Heart right ventricle (tissue), 16 donors: ENCODE measurements around the gene PCK1. TPM values are rescaled to one million over a fixed set of nuclear protein-coding genes. Genes with fewer than 3 reads are reported as not detected.

Experiments
- ATAC-seq, 8 donors: fragments of 200-7000 bp; cut with Tn5 transposase; one replicate each; pipeline ENCODE4 v1.9.1; 2020; ENCODE audit warnings: mild to moderate bottlenecking in 8 of 8, moderate library complexity in 8 of 8, moderate number of reproducible peaks in 1 of 8
- DNase-seq, 2 donors: peaks; one replicate each; pipeline ENCODE4 v3.0.0-alpha.2; 2020
- H3K27ac ChIP-seq, 10 donors: fragments of 200-600 bp; sonication (generic) in 2 of 10; one replicate each; pipeline versions ENCODE4 v1.5.0 to v1.8.0; 2020 to 2022; ENCODE audit warnings: mild to moderate bottlenecking in 3 of 10
- H3K27me3 ChIP-seq, 7 donors: fragments of 200-600 bp; one replicate each; pipeline ENCODE4 v1.8.0; 2021 to 2022; ENCODE audit warnings: mild to moderate bottlenecking in 2 of 7
- H3K36me3 ChIP-seq, 9 donors: fragments of 200-600 bp; sonication (generic) in 1 of 9; one replicate each; pipeline versions ENCODE4 v1.5.0 to v1.8.0; 2020 to 2022; ENCODE audit warnings: mild to moderate bottlenecking in 2 of 9
- H3K4me1 ChIP-seq, 9 donors: fragments of 200-600 bp; sonication (generic) in 1 of 9; one replicate each; pipeline versions ENCODE4 v1.5.0 to v1.8.0; 2020 to 2022; ENCODE audit warnings: mild to moderate bottlenecking in 4 of 9
- H3K4me3 ChIP-seq, 10 donors: fragments of 200-600 bp; sonication (generic) in 2 of 10; one replicate each; pipeline versions ENCODE4 v1.5.0 to v1.8.0; 2020 to 2022; ENCODE audit warnings: mild to moderate bottlenecking in 7 of 10, moderate library complexity in 2 of 10
- H3K9me3 ChIP-seq, 11 donors: fragments of 200-600 bp in 10 of 11; sonication (generic) in 2 of 11; one replicate each; pipeline versions ENCODE4 v1.5.0 to v1.8.0; 2013 to 2022; ENCODE audit warnings: mild to moderate bottlenecking in 2 of 11, control low read depth in 1 of 11, moderate library complexity in 1 of 11
- WGBS, 2 donors: extraction: QIAGEN DNeasy Blood & Tissue Kit; methylation state at CpG; one replicate each; pipeline ENCODE4 v1.1.7; 2013; ENCODE audit warnings: inconsistent platforms in 1 of 2; 5-methylcytosine and 5-hydroxymethylcytosine counted together
- intact Hi-C, 10 donors: fragments of 100-400 bp; cut with DNase I; formaldehyde crosslinking; loops; one replicate each; pipeline versions ENCODE4 v1.11.1 to v1.14.2; 2022
- polyA plus RNA-seq, 2 donors: library from polyadenylated mRNA; stranded (reverse); fragments of 200-250 nt; gene quantifications; one replicate each; pipeline ENCODE4 v1.2.3, GENCODE V29; 2013
- total RNA-seq, 10 donors: library from RNA; stranded (reverse); fragmentation: NEBNext Ultra II Directional in 3 of 10; extraction: Animal tissue kit (Norgen Biotek cat#: 25700) in 3 of 10; gene quantifications; one replicate each; pipeline versions ENCODE4 v1.2.1 to v1.2.4, GENCODE V29; 2021 to 2023
- TF ChIP-seq, protein P1 (sequence below), 9 donors: fragments of 200-600 bp; sonication (generic) in 2 of 9; IDR thresholded peaks; one replicate each; pipeline versions ENCODE4 v1.5.0 to v1.8.0; 2021 to 2022; ENCODE audit warnings: antibody characterized with exemption in 9 of 9, mild to moderate bottlenecking in 5 of 9, moderate library complexity in 1 of 9
- donor health status: Arrhythmogenic right ventricular cardiomyopathy.
- donor health status: ischemic (EF 13 %, LVEDD 7.1; RV severe dilation, severe dysfunction).
- donor health status: healthy with polysubstance abuse.
- donor health status: DM: no; HTN: yes; CAD: no.
- donor health status: DM: no; HTN: no; CAD: no.
- donor health status: ischemic (EF 25% LVEDD 6.9; RV normal size, moderate dysfunction).
- donor health status: ischemic (EF 25% LVEDD 5.7; RV mildly dilated, moderate dysfunction).
- donor health status: healthy.
- donor health status: DM: yes; HTN: yes; CAD: no.
- donor health status: Ischemic cardiomyopathy.
- donor health status: ischemic (EF 35%, LVEDD 5.7; RV mildly dilated, moderate dysfunction).
- donor health status: nonischemic (EF 11% LVEDD 7.7; RV severe dilation, severe dysfunction).
- donor health status: DM: yes; HTN: yes; CAD: no.
- donor health status: PGD.
- donor health status: ischemic (EF 29% LVEDD 5.4; RV normal size, mild dysfunction).
- donor health status: nonischemic (EF 23%, LVEDD 6.1; RV moderate dilation, normal function).

Gene PCK1
- total and polyA plus RNA-seq, 12 donors: 0.15 to 8.5 (median 0.72) TPM; not detected in 2

DNA sequence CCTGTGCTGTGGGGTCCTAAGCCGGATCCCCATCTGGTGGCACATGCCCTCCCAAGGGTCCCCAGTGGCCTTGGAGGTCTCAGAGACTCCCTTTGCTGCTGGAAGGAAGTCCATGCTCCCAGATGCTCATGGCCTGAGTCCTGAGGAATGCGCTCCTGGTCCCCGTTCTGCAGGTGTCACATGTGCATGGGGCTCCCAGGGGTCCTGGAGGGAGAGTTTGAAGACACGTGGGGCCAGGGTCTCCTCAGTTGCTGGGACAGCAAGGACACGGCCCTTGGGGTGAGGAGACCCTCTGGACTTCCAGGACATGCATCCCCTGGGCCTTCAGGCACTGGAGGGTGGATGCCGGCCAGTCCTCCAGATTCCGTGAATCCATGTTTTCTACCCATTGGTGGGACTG is 47.6 kb downstream of the PCK1 start:
- no peaks in the 10 kb centered on the region for H3K4me1 ChIP-seq
- no peak overlapping the region for H3K4me3 ChIP-seq
- no peaks in the 10 kb centered on the region for H3K9me3 ChIP-seq
- DNase-seq (no peak), ATAC-seq (no peak)
- no peak overlapping the region for H3K27ac ChIP-seq
- H3K36me3 ChIP-seq: peaks cover 0 to 18% (median 0%) of the 10 kb centered on the region in 9 donors
- H3K27me3 ChIP-seq: peaks cover 0 to 32% (median 10%) of the 10 kb centered on the region in 7 donors
- 72 to 88% methylated on average over 7 of the region's 7 CpGs for WGBS, 2 donors
- intact Hi-C loops: no loop called here
- TF ChIP-seq, protein P1, sequence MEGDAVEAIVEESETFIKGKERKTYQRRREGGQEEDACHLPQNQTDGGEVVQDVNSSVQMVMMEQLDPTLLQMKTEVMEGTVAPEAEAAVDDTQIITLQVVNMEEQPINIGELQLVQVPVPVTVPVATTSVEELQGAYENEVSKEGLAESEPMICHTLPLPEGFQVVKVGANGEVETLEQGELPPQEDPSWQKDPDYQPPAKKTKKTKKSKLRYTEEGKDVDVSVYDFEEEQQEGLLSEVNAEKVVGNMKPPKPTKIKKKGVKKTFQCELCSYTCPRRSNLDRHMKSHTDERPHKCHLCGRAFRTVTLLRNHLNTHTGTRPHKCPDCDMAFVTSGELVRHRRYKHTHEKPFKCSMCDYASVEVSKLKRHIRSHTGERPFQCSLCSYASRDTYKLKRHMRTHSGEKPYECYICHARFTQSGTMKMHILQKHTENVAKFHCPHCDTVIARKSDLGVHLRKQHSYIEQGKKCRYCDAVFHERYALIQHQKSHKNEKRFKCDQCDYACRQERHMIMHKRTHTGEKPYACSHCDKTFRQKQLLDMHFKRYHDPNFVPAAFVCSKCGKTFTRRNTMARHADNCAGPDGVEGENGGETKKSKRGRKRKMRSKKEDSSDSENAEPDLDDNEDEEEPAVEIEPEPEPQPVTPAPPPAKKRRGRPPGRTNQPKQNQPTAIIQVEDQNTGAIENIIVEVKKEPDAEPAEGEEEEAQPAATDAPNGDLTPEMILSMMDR (IDR thresholded peaks at IDR 0.05): no peak

DNA sequence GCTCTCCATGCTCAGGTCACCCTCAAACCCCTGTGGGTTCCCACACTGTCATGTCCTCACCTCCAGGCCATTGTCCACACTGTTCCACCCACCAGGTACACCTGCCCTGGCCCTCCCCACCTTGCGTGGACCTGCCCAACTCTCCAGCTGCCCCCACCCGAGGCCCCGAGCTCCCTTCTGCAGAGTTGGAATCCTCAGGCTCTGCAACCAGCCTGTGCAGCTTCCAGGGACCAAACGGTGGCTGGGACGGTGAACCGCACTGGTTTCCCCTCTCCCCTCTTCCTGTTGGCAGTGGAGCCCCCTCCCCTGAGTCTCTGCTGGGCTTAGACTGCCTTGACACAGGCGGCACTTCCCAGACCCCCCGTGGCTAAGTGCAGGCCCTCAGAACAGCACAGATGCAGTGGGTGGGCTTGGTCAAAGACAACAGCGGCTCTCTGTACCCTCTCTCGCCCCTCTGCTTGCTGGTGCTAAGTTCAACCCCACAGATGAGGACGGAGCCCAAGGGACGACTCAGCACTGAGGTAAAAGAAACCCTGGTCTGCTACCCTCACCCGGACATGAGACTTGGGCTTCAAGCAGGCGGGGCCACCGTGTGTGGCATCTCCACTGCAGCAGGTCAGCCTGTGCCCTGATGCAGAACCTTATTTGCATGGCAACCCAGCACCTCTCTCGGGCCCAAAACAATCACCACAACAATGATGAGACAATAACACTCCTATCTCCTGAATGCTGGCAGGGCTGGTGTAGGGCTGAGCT is 48.4 kb downstream of the PCK1 start:
- Histone ChIP-seq H3K27me3 (peaks cover 0 to 32% (median 10%) of the 10 kb centered on the region in 7 donors), H3K36me3 (peaks cover 0 to 18% (median 0%) of the 10 kb centered on the region in 9 donors), H3K9me3 (no peaks in the 10 kb centered on the region), H3K4me1 (no peaks in the 10 kb centered on the region), H3K4me3 (no peak overlapping the region), H3K27ac (no peak overlapping the region)
- TF ChIP-seq, protein P1 (IDR thresholded peaks at IDR 0.05): no peak
- DNase-seq (no peak), ATAC-seq (peak in 1 of 8 donors; percentile 31)
- intact Hi-C loops: no loop called here
- WGBS, 2 donors: 78 to 79% methylated on average over 16 of the region's 16 CpGs

DNA sequence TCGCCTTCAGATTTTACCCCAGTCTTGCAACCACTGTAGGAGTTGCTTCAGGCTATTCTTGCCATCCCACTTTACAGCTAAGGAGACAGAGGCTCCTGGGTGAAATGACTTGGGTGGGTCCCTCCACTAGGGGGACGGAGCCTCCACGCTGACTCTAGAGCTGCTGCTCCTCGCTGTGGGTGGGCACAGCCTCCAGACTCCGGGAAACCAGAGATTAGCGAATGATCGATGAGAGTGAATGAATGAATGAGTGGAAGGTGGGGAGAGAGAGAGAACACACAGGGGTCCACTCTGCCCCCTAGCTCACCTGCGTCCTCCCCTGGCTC is 48.9 kb downstream of the PCK1 start:
- intact Hi-C loops: loop anchor here in 1 of 10 donors (10.0 kb wide), 1 partner anchor 575 kb away; no protein-coding TSS in a partner anchor
- Histone ChIP-seq H3K27me3 (peaks cover 0 to 32% (median 10%) of the 10 kb centered on the region in 7 donors), H3K27ac (no peak overlapping the region), H3K4me1 (no peaks in the 10 kb centered on the region), H3K9me3 (no peaks in the 10 kb centered on the region), H3K4me3 (no peak overlapping the region), H3K36me3 (peaks cover 0 to 18% (median 0%) of the 10 kb centered on the region in 9 donors)
- DNase-seq: no peak
- no peak for ATAC-seq
- 85 to 87% methylated on average over 8 of the region's 8 CpGs for WGBS, 2 donors
- TF ChIP-seq, protein P1 (IDR thresholded peaks at IDR 0.05): no peak

DNA sequence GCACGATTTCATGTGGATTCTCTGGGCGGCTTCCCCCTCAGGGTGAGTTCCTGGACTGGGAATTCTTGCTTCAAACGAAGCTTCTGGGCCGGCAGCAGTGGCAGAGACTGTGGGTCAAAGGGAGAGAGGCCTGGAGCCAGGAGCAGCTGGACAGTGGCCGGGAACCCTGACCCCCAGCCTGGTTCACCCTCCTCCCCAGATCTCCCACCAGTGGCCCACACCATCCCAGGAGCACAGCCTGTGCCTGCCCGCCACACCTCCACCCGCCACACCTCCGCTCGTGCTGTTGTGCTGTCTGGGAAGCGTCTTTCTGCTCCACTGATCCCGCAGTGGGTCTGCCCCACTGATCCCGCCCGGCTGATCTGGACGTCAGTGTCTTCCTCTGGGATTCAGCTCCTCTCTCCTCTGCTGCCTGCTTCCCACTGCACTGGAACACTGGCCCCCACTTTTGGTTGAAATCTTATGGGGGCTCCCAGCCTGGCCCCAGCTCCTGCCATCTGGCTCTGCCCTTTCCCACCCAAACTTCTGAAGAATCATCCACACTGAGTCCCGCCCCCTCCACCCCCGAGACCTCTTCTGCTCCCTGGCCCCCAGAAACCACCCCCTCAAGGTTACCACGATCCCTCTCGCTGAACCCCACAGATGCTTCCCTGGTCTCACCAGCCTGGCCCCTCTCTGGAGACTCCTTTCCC is 49.5 kb downstream of the PCK1 start:
- no peaks in the 10 kb centered on the region for H3K9me3 ChIP-seq
- no peaks in the 10 kb centered on the region for H3K4me1 ChIP-seq
- no peak overlapping the region for H3K27ac ChIP-seq
- TF ChIP-seq, protein P1 (IDR thresholded peaks at IDR 0.05): no peak
- ATAC-seq (no peak), DNase-seq (no peak)
- H3K27me3 ChIP-seq: peaks cover 0 to 32% (median 10%) of the 10 kb centered on the region in 7 donors
- 66 to 69% methylated on average over 17 to 18 of the region's 18 CpGs for WGBS, 2 donors
- peaks cover 0 to 18% (median 0%) of the 10 kb centered on the region in 9 donors for H3K36me3 ChIP-seq
- no peak overlapping the region for H3K4me3 ChIP-seq
- intact Hi-C loops: loop anchor here in 1 of 10 donors (10.0 kb wide), 1 partner anchor 574 kb away; no protein-coding TSS in a partner anchor
